ENCODE data around the gene AIFM1.

AIFM1 gene

GRCh38 chrX:130165703-130166502 is at the start of gene AIFM1:
TSS of gene AIFM1 (minus strand) at chrX:130165841. CDS start at chrX:130165656, 185 bp downstream.
- Mint-ChIP-seq H3K27me3 (no peaks in the 10 kb centered on the region), H3K4me3 (peak within 1 kb of the TSS; percentile 84), H3K36me3 (no peaks in the 10 kb centered on the region), H3K4me1 (peaks cover 6 to 18% of the 10 kb centered on the region in 2 donors), H3K9me3 (no peaks in the 10 kb centered on the region), H3K27ac (peak within 1 kb of the TSS; percentile 87)
- DNase-seq (peak; percentile 90), ATAC-seq (replicated peaks) (peak; percentile 92 to 94)

GRCh38 chrX:130213376-130213775 is 47.7 kb upstream of the AIFM1 start:
- Mint-ChIP-seq H3K27ac (no peak overlapping the region), H3K4me1 (peaks cover 2 to 10% of the 10 kb centered on the region in 2 donors), H3K27me3 (no peaks in the 10 kb centered on the region), H3K36me3 (peaks cover 25 to 31% of the 10 kb centered on the region in 2 donors), H3K9me3 (no peaks in the 10 kb centered on the region), H3K4me3 (no peak overlapping the region)
- ATAC-seq (replicated peaks) = no peak
- DNase-seq = no peak

DNA sequence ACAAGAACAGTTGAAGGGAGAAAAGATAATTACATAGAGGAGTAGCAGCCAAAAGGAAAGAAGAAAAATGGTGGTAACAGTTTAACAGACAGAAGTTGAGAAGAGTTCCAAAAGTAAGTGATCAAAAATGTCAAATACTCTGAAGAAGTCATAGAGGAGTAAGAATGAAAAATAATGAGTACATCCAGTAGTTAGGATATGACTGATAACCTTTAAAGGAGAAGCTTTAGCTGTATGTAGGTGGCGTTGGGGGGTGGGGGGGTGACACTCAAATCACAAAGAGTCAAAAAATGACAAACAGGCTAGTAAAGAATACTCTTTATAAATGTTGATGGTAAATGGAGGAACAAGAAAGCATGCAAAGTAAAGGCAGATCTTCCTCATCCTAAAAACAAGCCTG is 46.7 kb upstream of the AIFM1 start:
- H3K27ac Mint-ChIP-seq = peak overlapping the region; percentile 1

GRCh38 chrX:130211415-130212186 is 46.0 kb upstream of the AIFM1 start:
- no peak for DNase-seq
- H3K27ac Mint-ChIP-seq = peak overlapping the region; percentile 57
- peaks cover 22 to 35% of the 10 kb centered on the region in 2 donors for H3K36me3 Mint-ChIP-seq
- peak in 1 of 2 donors; percentile 65 for ATAC-seq (replicated peaks)
- H3K4me1 Mint-ChIP-seq = peaks cover 2 to 10% of the 10 kb centered on the region in 2 donors
- H3K9me3 Mint-ChIP-seq = no peaks in the 10 kb centered on the region
- H3K27me3 Mint-ChIP-seq = no peaks in the 10 kb centered on the region
- H3K4me3 Mint-ChIP-seq = no peak overlapping the region

More for the DNA sequence above, 46.7 kb upstream of the AIFM1 start:
- H3K4me1 Mint-ChIP-seq = peaks cover 2 to 10% of the 10 kb centered on the region in 2 donors
- ATAC-seq (replicated peaks) (peak; percentile 39 to 79), DNase-seq (no peak)
- H3K9me3 Mint-ChIP-seq = no peaks in the 10 kb centered on the region
- H3K4me3 Mint-ChIP-seq = peak overlapping the region in 1 of 2 donors; percentile 23
- no peaks in the 10 kb centered on the region for H3K27me3 Mint-ChIP-seq
- H3K36me3 Mint-ChIP-seq = peaks cover 22 to 31% of the 10 kb centered on the region in 2 donors

- DNase-seq (no peak), ATAC-seq (replicated peaks) (no peak)
- Mint-ChIP-seq H3K4me1 (no peaks in the 10 kb centered on the region), H3K27me3 (no peaks in the 10 kb centered on the region), H3K9me3 (no peaks in the 10 kb centered on the region), H3K4me3 (no peak overlapping the region), H3K27ac (no peak overlapping the region), H3K36me3 (peaks cover 5 to 11% of the 10 kb centered on the region in 2 donors)
Measured at GRCh38 chrX:130204647-130205046, 39.0 kb upstream of the AIFM1 start.

DNA sequence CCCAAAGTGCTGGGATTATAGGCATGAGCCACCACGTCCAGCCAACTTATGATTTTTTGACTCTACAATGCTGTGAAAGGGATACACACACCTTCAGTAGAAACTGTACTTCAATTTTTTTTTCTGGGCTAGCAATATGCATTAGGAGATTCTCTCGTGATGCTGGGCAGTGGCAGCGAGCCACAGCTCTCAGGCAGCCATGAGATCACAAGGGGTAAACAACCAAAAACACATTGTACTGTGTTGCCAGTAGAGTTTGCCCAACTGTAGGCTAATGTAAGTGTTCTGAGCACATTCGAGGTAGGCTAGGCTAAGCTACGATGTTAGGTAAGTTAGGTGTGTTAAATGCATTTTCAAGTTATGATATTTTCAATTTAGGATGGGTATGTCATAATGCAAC is 31.8 kb upstream of the AIFM1 start:
- Mint-ChIP-seq H3K4me1 (peaks cover 7 to 30% of the 10 kb centered on the region in 2 donors), H3K27ac (peak overlapping the region; percentile 5), H3K9me3 (no peaks in the 10 kb centered on the region), H3K36me3 (no peaks in the 10 kb centered on the region), H3K27me3 (no peaks in the 10 kb centered on the region), H3K4me3 (no peak overlapping the region)
- no peak for DNase-seq
- ATAC-seq (replicated peaks) = no peak

DNA sequence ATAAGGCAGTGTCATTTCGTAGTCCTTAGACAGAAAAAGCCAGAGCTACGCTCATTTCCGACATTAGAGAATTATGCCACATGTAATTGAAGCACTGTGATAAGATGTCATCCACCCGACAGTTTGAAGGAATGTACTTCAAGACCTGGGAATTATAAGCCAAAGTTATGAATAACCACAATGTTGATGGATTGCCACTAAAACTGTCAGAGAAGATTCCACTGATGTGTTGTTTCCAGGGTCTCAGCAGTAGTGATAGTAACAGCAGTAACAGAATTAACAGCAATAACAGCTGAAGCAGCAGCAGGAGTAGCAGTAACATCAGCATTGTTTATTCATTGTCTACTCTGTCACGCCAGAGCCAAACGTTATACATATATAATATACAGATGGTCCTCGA is 30.8 kb upstream of the AIFM1 start:
- Mint-ChIP-seq H3K36me3 (no peaks in the 10 kb centered on the region), H3K27me3 (no peaks in the 10 kb centered on the region), H3K4me3 (no peak overlapping the region), H3K27ac (no peak overlapping the region), H3K4me1 (peaks cover 9 to 30% of the 10 kb centered on the region in 2 donors), H3K9me3 (no peaks in the 10 kb centered on the region)
- ATAC-seq (replicated peaks) = no peak
- no peak for DNase-seq

GRCh38 chrX:130190801-130191200 is 25.2 kb upstream of the AIFM1 start:
- Mint-ChIP-seq H3K9me3 (no peaks in the 10 kb centered on the region), H3K27ac (no peak overlapping the region), H3K36me3 (no peaks in the 10 kb centered on the region), H3K27me3 (peaks cover 0 to 4% of the 10 kb centered on the region in 2 donors), H3K4me3 (no peak overlapping the region), H3K4me1 (peaks cover 7 to 11% of the 10 kb centered on the region in 2 donors)
- no peak for DNase-seq
- no peak for ATAC-seq (replicated peaks)

DNA sequence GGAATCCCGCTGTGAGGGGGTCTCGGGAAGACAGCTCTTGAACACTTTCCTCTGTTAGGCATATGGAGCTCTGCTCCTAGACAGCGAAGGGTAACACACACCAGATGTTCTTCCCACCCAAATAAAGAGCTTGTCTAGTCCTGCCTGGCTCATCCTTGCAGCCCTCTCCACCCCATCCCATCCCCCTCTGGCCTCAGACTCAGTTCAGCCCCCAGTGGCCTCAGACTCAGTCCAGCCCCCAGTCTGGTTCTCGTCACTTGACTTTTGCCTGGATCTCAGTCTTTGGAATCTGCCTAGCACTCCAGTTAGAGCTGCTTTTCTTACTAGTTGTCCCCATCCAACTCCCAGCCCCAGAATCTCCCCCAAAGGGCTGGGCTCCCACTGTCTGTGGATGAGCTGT is 21.0 kb upstream of the AIFM1 start:
- H3K4me1 Mint-ChIP-seq = peaks cover 7 to 14% of the 10 kb centered on the region in 2 donors
- DNase-seq = no peak
- ATAC-seq (replicated peaks) = no peak
- H3K27ac Mint-ChIP-seq = peak overlapping the region; percentile 28
- H3K9me3 Mint-ChIP-seq = no peaks in the 10 kb centered on the region
- H3K4me3 Mint-ChIP-seq = no peak overlapping the region
- peaks cover 0 to 4% of the 10 kb centered on the region in 2 donors for H3K27me3 Mint-ChIP-seq
- H3K36me3 Mint-ChIP-seq = peaks cover 0 to 4% of the 10 kb centered on the region in 2 donors

DNA sequence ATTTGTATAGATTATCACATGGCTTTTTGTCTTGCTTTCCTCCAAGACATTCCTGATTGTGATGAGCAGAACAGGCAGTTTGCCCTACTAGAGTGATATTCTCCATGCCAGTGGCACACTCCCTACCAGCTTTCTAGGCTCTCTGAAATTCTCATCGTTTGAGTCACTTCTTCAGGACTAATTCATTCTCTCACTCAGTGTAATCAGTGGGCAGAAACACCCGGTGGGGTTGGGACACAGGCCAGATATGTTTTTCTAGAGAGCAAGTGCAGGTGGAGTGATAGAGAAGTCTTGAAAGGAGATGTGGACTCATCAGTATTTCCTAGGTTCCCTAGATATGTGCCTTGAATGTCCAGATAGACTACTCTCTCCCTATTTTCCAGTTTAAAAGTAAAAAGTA is 19.2 kb upstream of the AIFM1 start:
- peaks cover 2 to 5% of the 10 kb centered on the region in 2 donors for H3K36me3 Mint-ChIP-seq
- DNase-seq (no peak), ATAC-seq (replicated peaks) (no peak)
- H3K27me3 Mint-ChIP-seq = peaks cover 0 to 6% of the 10 kb centered on the region in 2 donors
- no peaks in the 10 kb centered on the region for H3K9me3 Mint-ChIP-seq
- H3K27ac Mint-ChIP-seq = no peak overlapping the region
- no peak overlapping the region for H3K4me3 Mint-ChIP-seq
- H3K4me1 Mint-ChIP-seq = peaks cover 7 to 17% of the 10 kb centered on the region in 2 donors

- no peaks in the 10 kb centered on the region for H3K9me3 Mint-ChIP-seq
- DNase-seq = no peak
- H3K4me3 Mint-ChIP-seq = no peak overlapping the region
- ATAC-seq (replicated peaks) = no peak
- peaks cover 0 to 10% of the 10 kb centered on the region in 2 donors for H3K27me3 Mint-ChIP-seq
- H3K36me3 Mint-ChIP-seq = peaks cover 4 to 11% of the 10 kb centered on the region in 2 donors
- H3K27ac Mint-ChIP-seq = no peak overlapping the region
- H3K4me1 Mint-ChIP-seq = peaks cover 11 to 22% of the 10 kb centered on the region in 2 donors
Measured at GRCh38 chrX:130184168-130184567, 18.5 kb upstream of the AIFM1 start.

- Mint-ChIP-seq H3K4me1 (peaks cover 28 to 50% of the 10 kb centered on the region in 2 donors), H3K9me3 (peaks cover 0 to 3% of the 10 kb centered on the region in 2 donors), H3K27me3 (peaks cover 0 to 6% of the 10 kb centered on the region in 2 donors), H3K4me3 (no peak overlapping the region), H3K27ac (no peak overlapping the region), H3K36me3 (peaks cover 10 to 18% of the 10 kb centered on the region in 2 donors)
- no peak for ATAC-seq (replicated peaks)
- no peak for DNase-seq
Measured at GRCh38 chrX:130179579-130180215, 14.1 kb upstream of the AIFM1 start.

DNA sequence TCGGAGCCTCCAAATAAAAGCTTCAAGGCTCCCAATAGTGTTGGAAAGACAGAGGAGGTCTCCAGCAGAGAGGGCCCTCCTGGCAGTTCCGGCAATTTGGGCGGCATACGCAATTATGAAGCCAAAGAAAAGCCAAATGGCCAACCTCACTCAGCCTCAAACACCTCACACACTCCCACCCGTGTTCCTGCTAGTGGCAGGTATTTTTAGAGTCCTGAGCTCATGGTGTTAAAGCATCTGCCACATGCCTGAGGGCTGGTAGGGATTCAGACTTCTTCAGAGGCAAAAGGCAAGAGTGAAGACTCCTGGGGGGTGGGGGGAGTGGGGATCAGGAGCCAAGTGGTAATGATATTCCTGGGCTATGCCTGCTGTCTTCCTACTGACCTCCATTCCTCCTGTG is 13.5 kb upstream of the AIFM1 start:
- no peak overlapping the region for H3K27ac Mint-ChIP-seq
- H3K36me3 Mint-ChIP-seq = peaks cover 10 to 17% of the 10 kb centered on the region in 2 donors
- peaks cover 0 to 3% of the 10 kb centered on the region in 2 donors for H3K9me3 Mint-ChIP-seq
- no peak overlapping the region for H3K4me3 Mint-ChIP-seq
- ATAC-seq (replicated peaks) (no peak), DNase-seq (no peak)
- H3K27me3 Mint-ChIP-seq = peaks cover 0 to 6% of the 10 kb centered on the region in 2 donors
- peaks cover 33 to 53% of the 10 kb centered on the region in 2 donors for H3K4me1 Mint-ChIP-seq

DNA sequence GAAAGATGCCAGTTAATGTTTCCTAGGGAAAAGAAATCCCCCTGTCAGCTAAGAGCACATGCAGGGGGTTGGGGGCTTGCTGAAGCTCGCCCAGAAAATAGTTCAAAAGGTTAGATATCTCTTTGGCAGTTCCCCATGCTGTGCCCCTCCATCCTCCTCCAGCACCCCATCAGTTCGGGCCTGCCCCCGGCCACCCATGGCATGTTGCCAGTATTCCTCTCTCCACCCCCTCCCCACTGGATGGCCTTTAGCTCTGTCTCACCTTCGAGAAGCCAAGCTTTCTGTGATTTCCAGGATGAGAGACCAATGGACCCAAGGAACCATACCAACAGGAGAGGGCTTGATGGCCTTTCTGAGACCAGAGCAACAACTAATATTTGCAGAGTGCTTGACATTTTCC is 11.3 kb upstream of the AIFM1 start:
- Mint-ChIP-seq H3K27me3 (peaks cover 0 to 6% of the 10 kb centered on the region in 2 donors), H3K9me3 (peaks cover 0 to 3% of the 10 kb centered on the region in 2 donors), H3K27ac (peak overlapping the region; percentile 60), H3K4me1 (peaks cover 38 to 61% of the 10 kb centered on the region in 2 donors), H3K4me3 (peak overlapping the region in 1 of 2 donors; percentile 41), H3K36me3 (peaks cover 10 to 15% of the 10 kb centered on the region in 2 donors)
- ATAC-seq (replicated peaks) = no peak
- DNase-seq = no peak

Measured in stimulated activated naive B cell treated with anti-CD40 and anti-IgM and Interleukin-4, amounts not matched to agents 10 μg/mL and 1 μg/mL and 100 μg/mL, for 72 hours (primary cell).